PFSK-1 (cell line): ENCODE results near the gene C1QTNF3.

Experiments
- FOXP2 ChIP-seq: optimal IDR thresholded peaks from 2 replicates; pipeline ENCODE3; 2011; ENCODE audit warnings: borderline replicate concordance, control low read depth, inconsistent platforms; ENCODE audit not compliant: insufficient read depth; ENCODE audit errors: extremely low read length, extremely low read depth
- POLR2AphosphoS5 ChIP-seq: IDR thresholded peaks from 2 replicates; pipeline ENCODE4 v1.6.1; 2012; ENCODE audit warnings: low read depth, mild to moderate bottlenecking, control low read depth, low read length, moderate library complexity
- REST ChIP-seq, 2 experiments: IDR thresholded peaks; 2 replicates each; pipeline versions ENCODE4 v1.6.1 to v1.8.0; 2011 to 2012; ENCODE audit warnings: low read depth in 2 of 2, low read length in 2 of 2, control low read depth in 1 of 2, inconsistent platforms in 1 of 2, mild to moderate bottlenecking in 1 of 2, moderate library complexity in 1 of 2; ENCODE audit not compliant: insufficient read depth in 1 of 2
- SIN3A ChIP-seq: IDR thresholded peaks from 2 replicates; pipeline ENCODE4 v1.6.1; 2012; ENCODE audit warnings: mild to moderate bottlenecking, low read length, moderate library complexity, borderline replicate concordance; ENCODE audit not compliant: insufficient read depth
- TAF1 ChIP-seq: IDR thresholded peaks from 2 replicates; pipeline ENCODE4 v1.6.1; 2012; ENCODE audit warnings: low read length, control low read depth, borderline replicate concordance; ENCODE audit not compliant: insufficient read depth

C1QTNF3 gene

GRCh38 chr5:34053571-34054399 is 10.8 kb upstream of the C1QTNF3 start:
- no peak for TF ChIP-seq SIN3A
- TF ChIP-seq POLR2AphosphoS5 = no peak
- TF ChIP-seq REST (IDR thresholded peaks at IDR 0.05; ENCODE audit: insufficient read depth in 1 of 2, low read depth in 2 of 2, low read length in 2 of 2) = no peak
- no peak for TF ChIP-seq TAF1
- no peak for TF ChIP-seq FOXP2

- no peak for TF ChIP-seq SIN3A
- no peak for TF ChIP-seq FOXP2
Observed at GRCh38 chr5:34053133-34053532, 10.1 kb upstream of the C1QTNF3 start.

GRCh38 chr5:34051374-34051980 is 8.5 kb upstream of the C1QTNF3 start:
- TF ChIP-seq REST (IDR thresholded peaks at IDR 0.05; ENCODE audit: insufficient read depth in 1 of 2, low read depth in 2 of 2, low read length in 2 of 2) (no peak), POLR2AphosphoS5 (no peak), SIN3A (no peak), TAF1 (no peak), FOXP2 (no peak)

- no peak for TF ChIP-seq TAF1
- no peak for TF ChIP-seq FOXP2
- no peak for TF ChIP-seq REST (IDR thresholded peaks at IDR 0.05; ENCODE audit: insufficient read depth in 1 of 2, low read depth in 2 of 2, low read length in 2 of 2)
- TF ChIP-seq SIN3A = no peak
- no peak for TF ChIP-seq POLR2AphosphoS5
Observed at GRCh38 chr5:34047774-34048572, 5.0 kb upstream of the C1QTNF3 start.

GRCh38 chr5:34047143-34047542 is 4.1 kb upstream of the C1QTNF3 start:
- TF ChIP-seq REST (IDR thresholded peaks at IDR 0.05; ENCODE audit: insufficient read depth in 1 of 2, low read depth in 2 of 2, low read length in 2 of 2) (no peak), SIN3A (no peak), POLR2AphosphoS5 (no peak), FOXP2 (no peak), TAF1 (no peak)
